ENCODE results near the gene MPV17L2.

Gene MPV17L2

GRCh38 chr19:18144906-18145305 is 48.1 kb upstream of the MPV17L2 start:
- no peaks in the 10 kb centered on the region for H3K79me2 ChIP-seq (ENCODE audit: low read length)
- no peaks in the 10 kb centered on the region for H3K36me3 ChIP-seq (replicated peaks; ENCODE audit: insufficient read depth, low read length)
- H4K20me1 ChIP-seq (ENCODE audit: insufficient read depth, low read length), result no peaks in the 10 kb centered on the region
- TF ChIP-seq EZH2phosphoT487 (IDR thresholded peaks at IDR 0.05; ENCODE audit: low read length), result no peak
- TF ChIP-seq CTCF (IDR thresholded peaks at IDR 0.05; ENCODE audit: low read length), result no peak
- TF ChIP-seq EZH2 (optimal IDR thresholded peaks at IDR 0.05; ENCODE audit: low read depth, low read length), result no peak
- H3K27me3 ChIP-seq (replicated peaks; ENCODE audit: insufficient read depth, low read length), result no peaks in the 10 kb centered on the region
- no peak overlapping the region for H3K27ac ChIP-seq (ENCODE audit: low read length)
- H3K4me2 ChIP-seq (ENCODE audit: low read depth, low read length), result no peak overlapping the region
- H3K9me3 ChIP-seq (replicated peaks; ENCODE audit: insufficient read depth, low read length), result no peaks in the 10 kb centered on the region
- H3K9ac ChIP-seq (ENCODE audit: low read length), result no peak overlapping the region
- no peaks in the 10 kb centered on the region for H3K4me1 ChIP-seq (ENCODE audit: low read length)
- H2AFZ ChIP-seq (ENCODE audit: low read length), result no peak overlapping the region
- H3F3A ChIP-seq (ENCODE audit: insufficient read depth, low read length), result no peaks in the 10 kb centered on the region
- no peak overlapping the region for H3K4me3 ChIP-seq (ENCODE audit: low read length)
- DNase-seq, result no peak
- no peaks in the 10 kb centered on the region for H3K9me2 ChIP-seq (replicated peaks; ENCODE audit: insufficient read depth, low read length)

- TF ChIP-seq EZH2phosphoT487 (IDR thresholded peaks at IDR 0.05; ENCODE audit: low read length), result no peak
- TF ChIP-seq EZH2 (optimal IDR thresholded peaks at IDR 0.05; ENCODE audit: low read depth, low read length), result no peak
- TF ChIP-seq CTCF (IDR thresholded peaks at IDR 0.05; ENCODE audit: low read length), result no peak
- H3K4me2 ChIP-seq (ENCODE audit: low read depth, low read length), result no peak overlapping the region
- no peaks in the 10 kb centered on the region for H3K79me2 ChIP-seq (ENCODE audit: low read length)
- H3K4me1 ChIP-seq (ENCODE audit: low read length), result no peaks in the 10 kb centered on the region
- H4K20me1 ChIP-seq (ENCODE audit: insufficient read depth, low read length), result no peaks in the 10 kb centered on the region
- no peaks in the 10 kb centered on the region for H3K36me3 ChIP-seq (replicated peaks; ENCODE audit: insufficient read depth, low read length)
- no peak overlapping the region for H3K4me3 ChIP-seq (ENCODE audit: low read length)
- H3K9me3 ChIP-seq (replicated peaks; ENCODE audit: insufficient read depth, low read length), result no peaks in the 10 kb centered on the region
- no peaks in the 10 kb centered on the region for H3K9me2 ChIP-seq (replicated peaks; ENCODE audit: insufficient read depth, low read length)
- no peak overlapping the region for H2AFZ ChIP-seq (ENCODE audit: low read length)
- no peak for DNase-seq
- no peaks in the 10 kb centered on the region for H3K27me3 ChIP-seq (replicated peaks; ENCODE audit: insufficient read depth, low read length)
- H3K9ac ChIP-seq (ENCODE audit: low read length), result no peak overlapping the region
- H3K27ac ChIP-seq (ENCODE audit: low read length), result no peak overlapping the region
- H3F3A ChIP-seq (ENCODE audit: insufficient read depth, low read length), result no peaks in the 10 kb centered on the region
These were observed 47.5 kb upstream of the MPV17L2 start for GRCh38 chr19:18145391-18145999.

- H4K20me1 ChIP-seq (ENCODE audit: insufficient read depth, low read length), result no peaks in the 10 kb centered on the region
- no peaks in the 10 kb centered on the region for H3K9me2 ChIP-seq (replicated peaks; ENCODE audit: insufficient read depth, low read length)
- H2AFZ ChIP-seq (ENCODE audit: low read length), result no peak overlapping the region
- H3K79me2 ChIP-seq (ENCODE audit: low read length), result no peaks in the 10 kb centered on the region
- no peak overlapping the region for H3K4me3 ChIP-seq (ENCODE audit: low read length)
- H3K9me3 ChIP-seq (replicated peaks; ENCODE audit: insufficient read depth, low read length), result no peaks in the 10 kb centered on the region
- no peak overlapping the region for H3K4me2 ChIP-seq (ENCODE audit: low read depth, low read length)
- no peak for DNase-seq
- peaks cover 8% of the 10 kb centered on the region for H3F3A ChIP-seq (ENCODE audit: insufficient read depth, low read length)
- H3K36me3 ChIP-seq (replicated peaks; ENCODE audit: insufficient read depth, low read length), result no peaks in the 10 kb centered on the region
- H3K9ac ChIP-seq (ENCODE audit: low read length), result no peak overlapping the region
- no peaks in the 10 kb centered on the region for H3K27me3 ChIP-seq (replicated peaks; ENCODE audit: insufficient read depth, low read length)
- TF ChIP-seq EZH2phosphoT487 (IDR thresholded peaks at IDR 0.05; ENCODE audit: low read length) (no peak), EZH2 (optimal IDR thresholded peaks at IDR 0.05; ENCODE audit: low read depth, low read length) (no peak), CTCF (IDR thresholded peaks at IDR 0.05; ENCODE audit: low read length) (no peak)
- no peak overlapping the region for H3K27ac ChIP-seq (ENCODE audit: low read length)
- 0 out of 2 replicates have a peak, but pooled peaks cover 6% of the 10 kb centered on the region for H3K4me1 ChIP-seq (ENCODE audit: low read length)
These were observed 45.6 kb upstream of the MPV17L2 start for GRCh38 chr19:18147396-18147795.

Measured in MM.1S (cell line).